DND-41 (cell line): ENCODE results near the gene CAPS2.

Experiments used
- ATAC-seq: fragments of 200-7000 bp; cut with Tn5 transposase; 3 replicates; pipeline ENCODE4 v1.9.1; 2021; ENCODE audit warnings: low read depth; ENCODE audit not compliant: insufficient read depth
- DNase-seq: peaks from one replicate; pipeline ENCODE4 v3.0.0-alpha.2; 2020
- H2AFZ ChIP-seq: 2 replicates; pipeline ENCODE4 v1.6.0; 2012; ENCODE audit warnings: low read depth, low read length
- H3K27ac ChIP-seq: 2 replicates; pipeline ENCODE4 v1.5.1; 2012; ENCODE audit warnings: low read length, inconsistent platforms
- H3K27me3 ChIP-seq: fragments of 200-600 bp; sonication (generic); 2 replicates; pipeline ENCODE4 v1.6.0; 2012; ENCODE audit warnings: low read length, mild to moderate bottlenecking, inconsistent platforms; ENCODE audit not compliant: insufficient read depth, poor library complexity
- H3K36me3 ChIP-seq: 2 replicates; pipeline ENCODE4 v1.5.1; 2012; ENCODE audit warnings: low read length, inconsistent platforms; ENCODE audit not compliant: insufficient read depth
- H3K4me1 ChIP-seq: 2 replicates; pipeline ENCODE4 v1.5.1; 2012; ENCODE audit warnings: mild to moderate bottlenecking, low read length; ENCODE audit not compliant: insufficient read depth
- H3K4me2 ChIP-seq: 2 replicates; pipeline ENCODE4 v1.6.0; 2012; ENCODE audit warnings: mild to moderate bottlenecking, moderate library complexity, low read length, inconsistent platforms; ENCODE audit not compliant: insufficient read depth
- H3K4me3 ChIP-seq, 2 experiments: fragments of 200-600 bp in 1 of 2; shearing (Covaris generic) in 1 of 2; 2 replicates each; pipeline ENCODE4 v1.5.1; 2012 to 2016; ENCODE audit warnings: inconsistent platforms in 2 of 2, low read length in 2 of 2, mild to moderate bottlenecking in 2 of 2, low read depth in 1 of 2, moderate library complexity in 1 of 2
- H3K79me2 ChIP-seq: 2 replicates; pipeline ENCODE4 v1.6.0; 2012; ENCODE audit warnings: low read length, inconsistent platforms; ENCODE audit not compliant: insufficient read depth
- H3K9ac ChIP-seq: 2 replicates; pipeline ENCODE4 v1.6.0; 2012; ENCODE audit warnings: low read depth, mild to moderate bottlenecking, inconsistent platforms, low read length, moderate library complexity
- H3K9me3 ChIP-seq: 2 replicates; pipeline ENCODE4 v1.5.1; 2012; ENCODE audit warnings: low read length, moderate library complexity, mild to moderate bottlenecking, inconsistent platforms; ENCODE audit not compliant: insufficient read depth, severe bottlenecking
- H4K20me1 ChIP-seq: 2 replicates; pipeline ENCODE4 v1.6.0; 2012; ENCODE audit warnings: low read length; ENCODE audit not compliant: insufficient read depth
- CTCF ChIP-seq: IDR thresholded peaks from 2 replicates; pipeline ENCODE4 v1.5.1; 2012; ENCODE audit warnings: borderline replicate concordance, low read length, moderate library complexity, mild to moderate bottlenecking; ENCODE audit not compliant: poor library complexity, severe bottlenecking; ENCODE audit errors: extremely low read depth
- EZH2 ChIP-seq: IDR thresholded peaks from 3 replicates; pipeline ENCODE4 v1.6.1; 2012; ENCODE audit warnings: borderline replicate concordance, low read depth, mild to moderate bottlenecking, moderate library complexity, low read length, inconsistent platforms; ENCODE audit not compliant: severe bottlenecking

CAPS2 gene

GRCh38 chr12:75327642-75328041 is 2.5 kb downstream of the CAPS2 start:
- no peaks in the 10 kb centered on the region for H3K9me3 ChIP-seq
- H3K4me3 ChIP-seq = no peak overlapping the region
- H4K20me1 ChIP-seq = no peaks in the 10 kb centered on the region
- no peak overlapping the region for H3K4me2 ChIP-seq
- no peaks in the 10 kb centered on the region for H3K79me2 ChIP-seq
- DNase-seq (no peak), ATAC-seq (no peak)
- no peaks in the 10 kb centered on the region for H3K36me3 ChIP-seq
- H2AFZ ChIP-seq = no peak overlapping the region
- no peak overlapping the region for H3K9ac ChIP-seq
- no peak for TF ChIP-seq EZH2
- TF ChIP-seq CTCF = no peak
- no peak overlapping the region for H3K27ac ChIP-seq
- peaks cover 10% of the 10 kb centered on the region; the same call in 1 of the 2 replicates for H3K4me1 ChIP-seq
- no peaks in the 10 kb centered on the region for H3K27me3 ChIP-seq

- Histone ChIP-seq H3K9me3 (no peaks in the 10 kb centered on the region), H3K4me2 (no peak overlapping the region), H2AFZ (no peak overlapping the region), H3K9ac (no peak overlapping the region), H3K79me2 (no peaks in the 10 kb centered on the region), H3K36me3 (no peaks in the 10 kb centered on the region), H3K4me1 (no peaks in the 10 kb centered on the region), H3K4me3 (no peak overlapping the region), H3K27ac (no peak overlapping the region), H4K20me1 (no peaks in the 10 kb centered on the region), H3K27me3 (no peaks in the 10 kb centered on the region)
- DNase-seq = no peak
- no peak for ATAC-seq
- TF ChIP-seq CTCF = no peak
- TF ChIP-seq EZH2 = no peak
Measured at GRCh38 chr12:75323663-75324062, 6.5 kb downstream of the CAPS2 start.

GRCh38 chr12:75322464-75322863 is 7.7 kb downstream of the CAPS2 start:
- Histone ChIP-seq H3K4me3 (no peak overlapping the region), H3K9ac (no peak overlapping the region), H3K27me3 (no peaks in the 10 kb centered on the region), H3K36me3 (no peaks in the 10 kb centered on the region), H2AFZ (no peak overlapping the region), H3K4me1 (no peaks in the 10 kb centered on the region), H4K20me1 (no peaks in the 10 kb centered on the region), H3K79me2 (no peaks in the 10 kb centered on the region), H3K27ac (no peak overlapping the region), H3K9me3 (no peaks in the 10 kb centered on the region), H3K4me2 (no peak overlapping the region)
- ATAC-seq = no peak
- no peak for DNase-seq
- TF ChIP-seq EZH2 = no peak
- TF ChIP-seq CTCF = no peak

GRCh38 chr12:75317784-75318183 is 12.3 kb downstream of the CAPS2 start:
- no peak overlapping the region for H3K4me2 ChIP-seq
- no peak overlapping the region for H3K9ac ChIP-seq
- H3K9me3 ChIP-seq = no peaks in the 10 kb centered on the region
- H4K20me1 ChIP-seq = no peaks in the 10 kb centered on the region
- no peak overlapping the region for H3K27ac ChIP-seq
- no peak for TF ChIP-seq CTCF
- TF ChIP-seq EZH2 = no peak
- H3K79me2 ChIP-seq = no peaks in the 10 kb centered on the region
- no peak for ATAC-seq
- H3K36me3 ChIP-seq = no peaks in the 10 kb centered on the region
- H2AFZ ChIP-seq = no peak overlapping the region
- no peaks in the 10 kb centered on the region for H3K27me3 ChIP-seq
- H3K4me3 ChIP-seq = no peak overlapping the region
- DNase-seq = no peak
- no peaks in the 10 kb centered on the region for H3K4me1 ChIP-seq
